GM12878 (cell line): ENCODE measurements around the gene STPG3. TPM values are rescaled to one million over a fixed set of nuclear protein-coding genes. Genes with fewer than 3 reads are reported as not detected.
A peak's percentile ranks its signal among the peaks of the same experiment; 100 is the strongest.
"Not testable (repeated sequence)": the region's sequence is repeated elsewhere in the genome, so short reads cannot be mapped to it uniquely, and the experiment has no call there.

Source experiments
- ATAC-seq: fragments of 200-7000 bp; cut with Tn5 transposase; 3 replicates; pipeline ENCODE4 v1.9.1; 2020; ENCODE audit warnings: mild to moderate bottlenecking, moderate library complexity
- BruUV-seq: library from RNA; stranded (reverse); fragments of 400-500 nt; replicated peaks from 2 replicates; lab custom pipeline; 2021; lab: Mats Ljungman, UMichigan
- CTCF ChIA-PET: fragments of 300-600 bp; sonication (Branson Sonifier 250); formaldehyde crosslinking; extraction: SDS; loops from one replicate; lab custom pipeline; 2021; ENCODE audit warnings: inconsistent platforms; lab: Yijun Ruan, JAX
- POLR2A ChIA-PET: fragments of 350-600 bp; formaldehyde crosslinking; extraction: SDS; loops from one replicate; lab custom pipeline; 2021; ENCODE audit warnings: inconsistent platforms; lab: Charles Lee
- RAD21 ChIA-PET: fragments of 300-600 bp; sonication (Branson Sonifier 250); formaldehyde crosslinking; loops from one replicate; lab custom pipeline; 2023; ENCODE audit warnings: antibody characterized with exemption; ENCODE audit not compliant: unreplicated experiment; lab: Charles Lee
- SMC1A ChIA-PET: fragments of 300-600 bp; sonication (Branson Sonifier 250); formaldehyde crosslinking; loops from one replicate; lab custom pipeline; 2023; ENCODE audit not compliant: unreplicated experiment, uncharacterized antibody; lab: Charles Lee
- DNase-seq: peaks from one replicate; pipeline ENCODE4 v3.0.0-alpha.2; 2011; ENCODE audit warnings: low read depth, low spot score
- FAIRE-seq: peaks from 3 replicates; lab custom pipeline; 2011; peaks lifted over from hg19 to GRCh38; lab: Jason Lieb, UNC
- H2AFZ ChIP-seq: 2 replicates; pipeline ENCODE4 v1.6.0; 2011; ENCODE audit warnings: low read depth, low read length, control low read depth; ENCODE audit not compliant: control insufficient read depth
- H3K27ac ChIP-seq: 2 replicates; pipeline ENCODE4 v1.5.1; 2011; ENCODE audit warnings: control low read depth; ENCODE audit not compliant: control insufficient read depth, insufficient read depth
- H3K27me3 ChIP-seq, 2 experiments: replicated peaks in 1 of 2; 2 replicates each; pipeline versions ENCODE4 v1.6.0 to v1.6.1; 2011; ENCODE audit warnings: low read length in 1 of 2; ENCODE audit not compliant: control insufficient read depth in 2 of 2, insufficient read depth in 2 of 2
- H3K36me3 ChIP-seq, 2 experiments: 2 replicates each; pipeline ENCODE4 v1.5.1; 2011; ENCODE audit warnings: low read length in 1 of 2; ENCODE audit not compliant: control insufficient read depth in 2 of 2, insufficient read depth in 2 of 2
- H3K4me1 ChIP-seq: 2 replicates; pipeline ENCODE4 v1.6.1; 2011; ENCODE audit warnings: mild to moderate bottlenecking, low read length, moderate library complexity, mixed read lengths; ENCODE audit not compliant: control insufficient read depth, insufficient read depth
- H3K4me2 ChIP-seq: 2 replicates; pipeline ENCODE4 v1.6.0; 2011; ENCODE audit warnings: control low read depth; ENCODE audit not compliant: control insufficient read depth, insufficient read depth
- H3K4me3 ChIP-seq: fragments of 200-600 bp; sonication (generic); 2 replicates; pipeline ENCODE4 v1.5.1; 2016
- H3K79me2 ChIP-seq: 2 replicates; pipeline ENCODE4 v1.6.0; 2011; ENCODE audit warnings: low read length; ENCODE audit not compliant: control insufficient read depth, insufficient read depth
- H3K9ac ChIP-seq: 2 replicates; pipeline ENCODE4 v1.8.0; 2011; ENCODE audit warnings: low read length, control low read depth, mixed read lengths; ENCODE audit not compliant: control insufficient read depth, insufficient read depth
- H3K9me3 ChIP-seq: replicated peaks from 3 replicates; pipeline ENCODE4 v1.5.1; 2011; ENCODE audit warnings: mild to moderate bottlenecking, low read length; ENCODE audit not compliant: control insufficient read depth, insufficient read depth
- H4K20me1 ChIP-seq: 2 replicates; pipeline ENCODE4 v1.6.0; 2011; ENCODE audit not compliant: control insufficient read depth, insufficient read depth
- BACH1 ChIP-seq: fragments of 450-650 bp; IDR thresholded peaks from 2 replicates; pipeline ENCODE4 v1.6.1; 2017; ENCODE audit warnings: mild to moderate bottlenecking, borderline replicate concordance
- PML ChIP-seq: IDR thresholded peaks from 2 replicates; pipeline ENCODE4 v1.6.1; 2012; ENCODE audit warnings: low read length, inconsistent platforms
- POLR2AphosphoS2 ChIP-seq: IDR thresholded peaks from 2 replicates; pipeline ENCODE4 v1.6.1; 2011; ENCODE audit warnings: low read depth, mild to moderate bottlenecking, low read length, improper control_type of control experiment, moderate library complexity
- SMAD1 ChIP-seq: fragments of 450-650 bp; IDR thresholded peaks from 2 replicates; pipeline ENCODE4 v1.6.1; 2018; ENCODE audit warnings: mild to moderate bottlenecking, low read depth; ENCODE audit not compliant: partially characterized antibody
- WGBS: methylation state at CpG from one replicate; pipeline ENCODE4 v1.1.6; 2016; ENCODE audit warnings: low lambda C conversion rate; ENCODE audit not compliant: insufficient replicate concordance, insufficient coverage; ENCODE audit errors: missing lambda C conversion rate; 5-methylcytosine and 5-hydroxymethylcytosine counted together
- in situ Hi-C: fragments of 300-500 bp; cut with MboI; formaldehyde crosslinking; loops from 9 replicates; pipeline ENCODE4 v1.14.3; 2018; ENCODE audit warnings: mixed read lengths
- intact Hi-C: fragments of 100-400 bp; cut with micrococcal nuclease; formaldehyde crosslinking; loops from one replicate; pipeline ENCODE4 v1.14.2; 2022; ENCODE audit not compliant: unreplicated experiment
- polyA plus RNA-seq, 11 experiments: library from polyadenylated mRNA; depleted of rRNA in 4 of 11; unstranded in 6 of 11; stranded (reverse) in 5 of 11; fragments of >200 nt; fragmentation: Nextera tagmentation in 4 of 11; fragmentation: Illumina TruSeq in 1 of 11; extraction: Ambion mirVana in 4 of 11; extraction: Trizol in 1 of 11; gene quantifications; 1 replicate in 1 of 11; 2 replicates in 10 of 11; pipeline versions ENCODE4 v1.2.1 to v1.2.3, GENCODE V29; 2011 to 2016; ENCODE audit warnings: inconsistent platforms in 2 of 11, missing spikeins in 2 of 11, low read depth in 1 of 11
- total RNA-seq, 4 experiments: library from RNA; depleted of rRNA in 3 of 4; stranded (reverse); fragments of >200 nt in 3 of 4; fragmentation: Illumina TruSeq in 1 of 4; extraction: Trizol in 1 of 4; gene quantifications; 2 replicates each; pipeline versions ENCODE4 v1.2.1 to v1.2.3, GENCODE V29; 2013 to 2021

STPG3 gene
- total and polyA plus RNA-seq, 10 of the 15 experiments (the other 5 are each of a cell fraction or from before 2014, with no cell fraction given) = not detected

GRCh38 chr9:137242269-137243203, 8.6 kb upstream of the STPG3 start:
- H3K79me2 ChIP-seq = peaks cover 30% of the 10 kb centered on the region
- H3K36me3 ChIP-seq = peaks cover 8 to 14% of the 10 kb centered on the region in 2 experiments
- WGBS = 63% methylated on average over 34 of the region's 36 CpGs
- H2AFZ ChIP-seq = no peak overlapping the region
- SMC1A ChIA-PET = interaction anchor here (1.0 to 1.1 kb wide), 2 partner anchors 20 to 59 kb away, joined by 3 to 4 read pairs; partner anchors contain the start of genes NRARP and RNF208
- TF ChIP-seq PML = no peak
- peak; percentile 9; the same call in 1 of the 2 replicates for TF ChIP-seq BACH1
- no peak for TF ChIP-seq SMAD1
- TF ChIP-seq POLR2AphosphoS2 = 0 out of 2 replicates have a peak, but pooled peaks have one; percentile 47
- TF ChIP-seq, all 136 proteins: peak for 2
- FAIRE-seq (no peak), DNase-seq (no peak), ATAC-seq (no peak)
- in situ Hi-C loops = no loop called here
- H3K9me3 ChIP-seq = no peaks in the 10 kb centered on the region
- ChIA-PET POLR2A (interaction anchor here (0.6 to 9.2 kb wide), 6 partner anchors 13 to 92 kb away, joined by 3 to 112 read pairs (median 4); partner anchors contain the start of genes NELFB and TOR4A), RAD21 (interaction anchor here (0.6 to 0.8 kb wide), 2 partner anchors 11 to 284 kb away, joined by 3 read pairs; no protein-coding TSS in a partner anchor), CTCF (interaction anchor here (0.6 to 0.9 kb wide), 3 partner anchors 12 to 202 kb away, joined by 3 to 6 read pairs (median 3); no protein-coding TSS in a partner anchor)
- peak overlapping the region; percentile 91 for H3K4me2 ChIP-seq
- peaks cover 30% of the 10 kb centered on the region for H3K4me1 ChIP-seq
- no TSS peak for BruUV-seq
- H4K20me1 ChIP-seq = peaks cover 4% of the 10 kb centered on the region; the same call in 1 of the 2 replicates
- peak overlapping the region; percentile 98 for H3K4me3 ChIP-seq
- H3K27me3 ChIP-seq = no peaks in the 10 kb centered on the region
- intact Hi-C loops = no loop called here
- H3K27ac ChIP-seq = peak overlapping the region; percentile 35; the same call in 1 of the 2 replicates
- peak overlapping the region; percentile 63 for H3K9ac ChIP-seq

- ATAC-seq, H3K4me3 ChIP-seq, H2AFZ ChIP-seq, H3K9me3 ChIP-seq, H4K20me1 ChIP-seq, intact Hi-C loops, SMC1A ChIA-PET, DNase-seq, in situ Hi-C loops, H3K9ac ChIP-seq, FAIRE-seq, CTCF ChIA-PET, RAD21 ChIA-PET, H3K27ac ChIP-seq, H3K27me3 ChIP-seq: not testable (repeated sequence)
- Histone ChIP-seq H3K36me3 (peaks cover 8 to 14% of the 10 kb centered on the region in 2 experiments), H3K79me2 (peaks cover 30% of the 10 kb centered on the region), H3K4me2 (peak overlapping the region; percentile 91; the same call in 1 of the 2 replicates), H3K4me1 (peaks cover 27% of the 10 kb centered on the region)
- BruUV-seq = TSS peak; percentile 83
- POLR2A ChIA-PET = interaction anchor here (0.6 to 9.2 kb wide), 7 partner anchors 12 to 165 kb away, joined by 3 to 112 read pairs (median 4); partner anchors contain the start of genes NELFB and TOR4A
- WGBS = 82% methylated on average over 18 of the region's 18 CpGs
Measured at GRCh38 chr9:137243266-137243625, 7.8 kb upstream of the STPG3 start.
